Transverse colon (tissue), 4 donors: ENCODE data around the gene INPP1. TPM values are rescaled to one million over a fixed set of nuclear protein-coding genes. Genes with fewer than 3 reads are reported as not detected.
A peak's percentile ranks its signal among the peaks of the same experiment; 100 is the strongest.
"Not testable (repeated sequence)": the region's sequence is repeated elsewhere in the genome, so short reads cannot be mapped to it uniquely, and the experiment has no call there.

Source experiments
- DNase-seq: peaks from one replicate; pipeline ENCODE4 v3.0.0-alpha.2; 2019
- H3K27ac ChIP-seq, 4 donors: fragments of 200-600 bp; sonication (generic); 2 replicates each; pipeline ENCODE4 v1.5.1; 2016 to 2018; ENCODE audit warnings: inconsistent platforms in 4 of 4
- H3K27me3 ChIP-seq: fragments of 200-600 bp; sonication (generic); 2 replicates; pipeline ENCODE4 v1.5.1; 2017; ENCODE audit warnings: inconsistent platforms
- H3K36me3 ChIP-seq, 4 donors: fragments of 200-600 bp; sonication (generic); 2 replicates each; pipeline ENCODE4 v1.5.1; 2017 to 2019; ENCODE audit warnings: inconsistent platforms in 4 of 4
- H3K4me1 ChIP-seq, 4 donors: fragments of 200-600 bp; sonication (generic); 2 replicates each; pipeline ENCODE4 v1.5.1; 2017 to 2020; ENCODE audit warnings: inconsistent platforms in 4 of 4
- H3K4me3 ChIP-seq, 4 donors: fragments of 200-600 bp; sonication (generic); 1 replicate in 1 of 4; 2 replicates in 3 of 4; pipeline versions ENCODE4 v1.5.1 to v1.6.1; 2017 to 2019; ENCODE audit warnings: inconsistent platforms in 4 of 4
- H3K9me3 ChIP-seq, 2 donors: fragments of 200-600 bp; sonication (generic); 2 replicates each; pipeline ENCODE4 v1.5.1; 2017 to 2019; ENCODE audit warnings: inconsistent platforms in 2 of 2
- EP300 ChIP-seq: sonication (generic); formaldehyde crosslinking; IDR thresholded peaks from one replicate; pipeline ENCODE4 v1.6.1; 2017; ENCODE audit warnings: antibody characterized with exemption, low read depth
- POLR2A ChIP-seq: fragments of 450-650 bp; IDR thresholded peaks from one replicate; pipeline ENCODE4 v1.6.1; 2016; ENCODE audit warnings: antibody characterized with exemption, mild to moderate bottlenecking, moderate library complexity
- POLR2AphosphoS5 ChIP-seq, 3 donors: sonication (generic); formaldehyde crosslinking; IDR thresholded peaks; one replicate each; pipeline ENCODE4 v1.6.1; 2016; ENCODE audit warnings: antibody characterized with exemption in 3 of 3
- WGBS, 2 donors: methylation state at CpG; one replicate each; pipeline ENCODE4 v1.1.5; 2018; ENCODE audit warnings: low coverage in 1 of 2; 5-methylcytosine and 5-hydroxymethylcytosine counted together
- in situ Hi-C, 4 donors: fragments of 200-750 bp; cut with MboI; loops; one replicate each; pipeline versions ENCODE4 v1.15.0 to v1.15.1; 2017; ENCODE audit warnings: low sequenced_read_pairs in 3 of 4, low pct_ligation_motif_present in 1 of 4, low pct_unique_long_range_greater_than_20kb in 1 of 4
- intact Hi-C: fragments of 100-400 bp; cut with DNase I; formaldehyde crosslinking; loops from one replicate; pipeline ENCODE4 v1.15.1; 2023; ENCODE audit warnings: low total_unique reads
- total RNA-seq, 4 donors: library from RNA; depleted of rRNA; stranded (reverse); fragments of >200 nt; gene quantifications; one replicate each; pipeline ENCODE4 v1.1.0, GENCODE V29; 2016
- TF ChIP-seq, protein P1 (sequence below), 5 experiments: fragments of 200-600 bp in 3 of 5; fragments of 450-650 bp in 2 of 5; sonication (generic) in 3 of 5; IDR thresholded peaks; 1 replicate in 2 of 5; 2 replicates in 3 of 5; pipeline ENCODE4 v1.5.1; 2016 to 2017; ENCODE audit warnings: antibody characterized with exemption in 5 of 5, inconsistent platforms in 3 of 5, mild to moderate bottlenecking in 2 of 5, moderate library complexity in 1 of 5

The INPP1 gene
- total RNA-seq, 4 donors from 2014 or later, result 0.60 to 22.1 (median 21.2) TPM

DNA sequence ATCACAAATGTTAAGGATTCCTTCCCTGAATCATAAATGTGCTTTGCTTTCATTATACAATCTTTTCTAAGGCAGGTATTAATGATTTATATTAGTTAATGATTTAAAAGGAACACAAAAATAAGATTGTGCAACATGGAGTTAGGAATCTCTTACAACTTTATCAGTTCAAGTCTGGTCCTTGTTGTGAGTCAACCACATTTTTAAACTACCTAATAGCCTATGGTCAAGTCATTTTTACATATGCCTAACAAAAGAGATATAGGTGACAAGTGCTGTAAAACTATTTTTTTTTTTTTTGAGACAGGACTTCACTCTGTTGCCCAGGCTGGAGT is 8.2 kb upstream of the INPP1 start:
- TF ChIP-seq POLR2AphosphoS5 (IDR thresholded peaks at IDR 0.05), result no peak
- no peak for TF ChIP-seq POLR2A
- no peak for TF ChIP-seq EP300
- TF ChIP-seq, protein P1, sequence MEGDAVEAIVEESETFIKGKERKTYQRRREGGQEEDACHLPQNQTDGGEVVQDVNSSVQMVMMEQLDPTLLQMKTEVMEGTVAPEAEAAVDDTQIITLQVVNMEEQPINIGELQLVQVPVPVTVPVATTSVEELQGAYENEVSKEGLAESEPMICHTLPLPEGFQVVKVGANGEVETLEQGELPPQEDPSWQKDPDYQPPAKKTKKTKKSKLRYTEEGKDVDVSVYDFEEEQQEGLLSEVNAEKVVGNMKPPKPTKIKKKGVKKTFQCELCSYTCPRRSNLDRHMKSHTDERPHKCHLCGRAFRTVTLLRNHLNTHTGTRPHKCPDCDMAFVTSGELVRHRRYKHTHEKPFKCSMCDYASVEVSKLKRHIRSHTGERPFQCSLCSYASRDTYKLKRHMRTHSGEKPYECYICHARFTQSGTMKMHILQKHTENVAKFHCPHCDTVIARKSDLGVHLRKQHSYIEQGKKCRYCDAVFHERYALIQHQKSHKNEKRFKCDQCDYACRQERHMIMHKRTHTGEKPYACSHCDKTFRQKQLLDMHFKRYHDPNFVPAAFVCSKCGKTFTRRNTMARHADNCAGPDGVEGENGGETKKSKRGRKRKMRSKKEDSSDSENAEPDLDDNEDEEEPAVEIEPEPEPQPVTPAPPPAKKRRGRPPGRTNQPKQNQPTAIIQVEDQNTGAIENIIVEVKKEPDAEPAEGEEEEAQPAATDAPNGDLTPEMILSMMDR (IDR thresholded peaks at IDR 0.05), result no peak
- no peaks in the 10 kb centered on the region for H3K36me3 ChIP-seq
- no peaks in the 10 kb centered on the region for H3K27me3 ChIP-seq
- H3K27ac ChIP-seq, result peak overlapping the region in 3 of 4 donors; percentile 60 to 71 (median 69)
- no peak for DNase-seq
- no peak overlapping the region for H3K4me3 ChIP-seq
- in situ Hi-C loops, result no loop called here
- H3K4me1 ChIP-seq, result peaks cover 0 to 12% (median 6%) of the 10 kb centered on the region in 4 donors
- intact Hi-C loops, result no loop called here
- no peaks in the 10 kb centered on the region for H3K9me3 ChIP-seq

DNA sequence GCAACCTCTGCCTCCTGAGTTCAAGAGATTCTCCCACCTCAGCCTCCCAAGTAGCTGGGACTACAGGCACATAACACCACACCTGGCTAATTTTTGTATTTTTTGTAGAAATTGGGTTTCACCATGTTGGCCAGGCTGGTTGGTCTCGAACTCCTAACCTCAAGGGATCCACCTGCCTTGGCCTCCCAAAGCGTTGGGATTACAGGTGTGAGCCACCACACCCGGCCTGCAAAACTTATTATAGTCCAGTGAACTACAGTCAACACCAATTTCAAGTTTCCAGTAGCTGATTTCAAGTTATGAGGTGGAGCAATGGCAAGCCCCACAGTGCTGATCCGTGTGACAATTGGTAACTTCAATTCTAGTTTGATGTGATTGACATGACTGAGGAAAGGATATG is 7.8 kb upstream of the INPP1 start:
- H3K27me3 ChIP-seq, intact Hi-C loops, DNase-seq, H3K36me3 ChIP-seq, H3K27ac ChIP-seq, in situ Hi-C loops, H3K4me3 ChIP-seq, H3K9me3 ChIP-seq: not testable (repeated sequence)
- H3K4me1 ChIP-seq, result peaks cover 0 to 12% (median 6%) of the 10 kb centered on the region in 4 donors
- WGBS, 2 donors, result 88 to 100% methylated on average over 1 to 4 of the region's 4 CpGs

DNA sequence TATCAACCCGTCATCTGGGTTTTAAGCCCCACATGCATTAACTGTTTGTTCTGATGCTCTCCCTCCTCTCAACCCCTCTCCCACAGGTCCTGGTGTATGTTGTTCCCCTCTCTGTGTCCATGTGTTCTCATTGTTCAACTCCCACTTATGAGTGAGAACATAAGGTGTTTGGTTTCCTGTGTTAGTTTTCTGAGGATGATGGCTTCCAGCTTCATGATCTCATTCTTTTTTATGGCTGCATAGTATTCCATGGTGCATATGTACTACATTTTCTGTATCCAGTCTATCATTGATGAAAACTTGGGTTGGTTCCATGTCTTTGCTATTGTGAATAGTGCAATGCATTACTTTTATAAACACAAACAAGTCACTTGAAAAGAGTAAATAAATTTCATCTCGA is 7.0 kb upstream of the INPP1 start:
- H3K4me1 ChIP-seq, result peaks cover 0 to 12% (median 6%) of the 10 kb centered on the region in 4 donors
- H3K4me3 ChIP-seq, result no peak overlapping the region
- DNase-seq, result no peak
- intact Hi-C loops (no loop called here), in situ Hi-C loops (no loop called here)
- TF ChIP-seq EP300, result no peak
- TF ChIP-seq, protein P1 (IDR thresholded peaks at IDR 0.05), result no peak
- no peak overlapping the region for H3K27ac ChIP-seq
- 92 to 100% methylated on average over 2 of the region's 2 CpGs for WGBS, 2 donors
- H3K27me3 ChIP-seq, result no peaks in the 10 kb centered on the region
- no peaks in the 10 kb centered on the region for H3K36me3 ChIP-seq
- no peaks in the 10 kb centered on the region for H3K9me3 ChIP-seq

DNA sequence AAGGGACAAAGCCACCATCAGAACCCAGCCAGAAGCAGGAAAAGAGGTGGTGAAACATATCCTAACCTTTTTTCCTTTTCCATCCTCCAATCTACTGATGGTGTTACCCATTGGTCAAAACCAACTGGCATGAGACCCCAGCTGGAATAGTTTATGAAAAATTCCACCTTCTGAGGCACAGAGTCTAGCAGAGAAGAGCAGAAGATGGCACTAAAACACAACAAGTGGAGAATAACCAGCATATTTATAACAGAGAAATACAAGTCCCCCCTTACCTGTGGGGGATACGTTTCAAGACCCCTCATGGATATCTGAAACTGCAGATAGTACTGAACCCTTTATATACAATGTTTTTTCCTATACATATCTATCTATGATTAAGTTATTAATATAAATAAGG is 4.9 kb upstream of the INPP1 start:
- WGBS, 2 donors, result 60 to 71% methylated on average over 1 of the region's 1 CpG
- intact Hi-C loops (no loop called here), in situ Hi-C loops (no loop called here)
- Histone ChIP-seq H3K27me3 (no peaks in the 10 kb centered on the region), H3K9me3 (no peaks in the 10 kb centered on the region), H3K4me1 (peaks cover 0 to 19% (median 9%) of the 10 kb centered on the region in 4 donors), H3K36me3 (no peaks in the 10 kb centered on the region), H3K4me3 (no peak overlapping the region), H3K27ac (no peak overlapping the region)
- DNase-seq, result no peak
- TF ChIP-seq, protein P1 (IDR thresholded peaks at IDR 0.05), result no peak
- no peak for TF ChIP-seq POLR2AphosphoS5 (IDR thresholded peaks at IDR 0.05)

DNA sequence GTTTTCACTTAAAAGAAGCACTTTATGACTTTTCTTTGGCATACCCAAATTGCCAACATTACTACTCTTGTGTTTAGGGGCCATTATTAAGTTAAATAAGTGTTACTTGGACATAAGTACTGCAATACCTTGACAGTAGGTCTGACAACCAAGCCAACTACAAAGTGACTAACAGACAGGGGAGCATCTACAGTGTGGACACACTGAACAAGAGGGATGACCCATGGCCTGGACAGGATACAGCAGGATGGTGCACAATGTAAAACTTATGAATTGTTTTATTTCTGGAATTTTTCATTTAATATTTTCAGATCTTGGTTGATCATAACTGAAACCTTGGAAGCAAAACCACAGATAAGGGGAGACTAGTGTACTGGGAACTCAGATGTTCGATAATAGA is 4.0 kb upstream of the INPP1 start:
- H3K9me3 ChIP-seq, result no peaks in the 10 kb centered on the region
- in situ Hi-C loops, result no loop called here
- peaks cover 0 to 15% (median 10%) of the 10 kb centered on the region in 4 donors for H3K4me1 ChIP-seq
- intact Hi-C loops, result no loop called here
- WGBS, 2 donors, result 87 to 88% methylated on average over 1 of the region's 1 CpG
- no peaks in the 10 kb centered on the region for H3K36me3 ChIP-seq
- TF ChIP-seq, protein P1 (IDR thresholded peaks at IDR 0.05), result no peak
- TF ChIP-seq POLR2AphosphoS5 (IDR thresholded peaks at IDR 0.05), result no peak
- TF ChIP-seq EP300, result no peak
- TF ChIP-seq POLR2A, result no peak
- H3K4me3 ChIP-seq, result no peak overlapping the region
- DNase-seq, result no peak
- H3K27me3 ChIP-seq, result no peaks in the 10 kb centered on the region
- no peak overlapping the region for H3K27ac ChIP-seq
